Activated B cell treated with CpG ODN at 0.5 μM for 24 hours (primary cell): Measurements from ENCODE around the gene WASF2. TPM values are rescaled to one million over a fixed set of nuclear protein-coding genes. Genes with fewer than 3 reads are reported as not detected.
"Not testable (repeated sequence)": the region's sequence is repeated elsewhere in the genome, so short reads cannot be mapped to it uniquely, and the experiment has no call there.

ENCODE experiments used
- ATAC-seq: fragments of 200-7000 bp; cut with Tn5 transposase; one replicate; pipeline ENCODE4 v1.10.0; 2021; ENCODE audit warnings: low read depth, mild to moderate bottlenecking, moderate library complexity
- CTCF ChIA-PET: fragments of 350-600 bp; sonication (Branson Sonifier 250); formaldehyde crosslinking; loops from one replicate; lab custom pipeline; 2021; ENCODE audit warnings: antibody characterized with exemption; lab: Charles Lee
- POLR2A ChIA-PET: fragments of 350-600 bp; sonication (Branson Sonifier 250); formaldehyde crosslinking; loops from one replicate; lab custom pipeline; 2021; ENCODE audit warnings: antibody characterized with exemption; lab: Charles Lee
- DNase-seq: peaks from one replicate; pipeline ENCODE4 v3.0.0; 2022
- H3K27ac Mint-ChIP-seq: one replicate; pipeline ENCODE4 v1.8.0; 2020; ENCODE audit warnings: mixed read lengths
- H3K27me3 Mint-ChIP-seq: one replicate; pipeline ENCODE4 v1.8.0; 2021; ENCODE audit warnings: mixed read lengths
- H3K36me3 Mint-ChIP-seq: one replicate; pipeline ENCODE4 v1.8.0; 2021; ENCODE audit warnings: low read depth, mixed read lengths
- H3K4me1 Mint-ChIP-seq: one replicate; pipeline ENCODE4 v1.8.0; 2021; ENCODE audit warnings: mixed read lengths
- H3K4me3 Mint-ChIP-seq: one replicate; pipeline ENCODE4 v1.8.0; 2020; ENCODE audit warnings: mild to moderate bottlenecking, mixed read lengths
- H3K9me3 Mint-ChIP-seq: one replicate; pipeline ENCODE4 v1.8.0; 2020; ENCODE audit warnings: mixed read lengths
- CTCF ChIP-seq: fragments of 200-600 bp; IDR thresholded peaks from one replicate; pipeline ENCODE4 v1.8.0; 2022; ENCODE audit warnings: antibody characterized with exemption, mild to moderate bottlenecking
- intact Hi-C: fragments of 100-400 bp; cut with micrococcal nuclease; formaldehyde crosslinking; loops from one replicate; pipeline ENCODE4 v1.15.1; 2024
- total RNA-seq: library from RNA; stranded (reverse); gene quantifications from 2 replicates; pipeline ENCODE4 v1.2.3, GENCODE V29; 2022

The WASF2 gene
- total RNA-seq, 1 donor from 2014 or later, result 137 TPM

GRCh38 chr1:27504588-27505419 is 14.8 kb upstream of the WASF2 start:
- ChIA-PET CTCF (interaction anchor here (0.6 kb wide), 2 partner anchors 19 to 259 kb away, joined by 3 read pairs; no protein-coding TSS in a partner anchor), POLR2A (interaction anchor here (1.3 kb wide), 1 partner anchor 21 kb away, joined by 4 read pairs; no protein-coding TSS in a partner anchor)
- no peak overlapping the region for H3K27ac Mint-ChIP-seq
- H3K4me1 Mint-ChIP-seq, result peaks cover 2% of the 10 kb centered on the region
- no peaks in the 10 kb centered on the region for H3K36me3 Mint-ChIP-seq
- H3K9me3 Mint-ChIP-seq, result no peaks in the 10 kb centered on the region
- intact Hi-C loops, result no loop called here
- ATAC-seq, result no peak
- no peaks in the 10 kb centered on the region for H3K27me3 Mint-ChIP-seq
- TF ChIP-seq CTCF, result no peak
- no peak for DNase-seq
- H3K4me3 Mint-ChIP-seq, result no peak overlapping the region

DNA sequence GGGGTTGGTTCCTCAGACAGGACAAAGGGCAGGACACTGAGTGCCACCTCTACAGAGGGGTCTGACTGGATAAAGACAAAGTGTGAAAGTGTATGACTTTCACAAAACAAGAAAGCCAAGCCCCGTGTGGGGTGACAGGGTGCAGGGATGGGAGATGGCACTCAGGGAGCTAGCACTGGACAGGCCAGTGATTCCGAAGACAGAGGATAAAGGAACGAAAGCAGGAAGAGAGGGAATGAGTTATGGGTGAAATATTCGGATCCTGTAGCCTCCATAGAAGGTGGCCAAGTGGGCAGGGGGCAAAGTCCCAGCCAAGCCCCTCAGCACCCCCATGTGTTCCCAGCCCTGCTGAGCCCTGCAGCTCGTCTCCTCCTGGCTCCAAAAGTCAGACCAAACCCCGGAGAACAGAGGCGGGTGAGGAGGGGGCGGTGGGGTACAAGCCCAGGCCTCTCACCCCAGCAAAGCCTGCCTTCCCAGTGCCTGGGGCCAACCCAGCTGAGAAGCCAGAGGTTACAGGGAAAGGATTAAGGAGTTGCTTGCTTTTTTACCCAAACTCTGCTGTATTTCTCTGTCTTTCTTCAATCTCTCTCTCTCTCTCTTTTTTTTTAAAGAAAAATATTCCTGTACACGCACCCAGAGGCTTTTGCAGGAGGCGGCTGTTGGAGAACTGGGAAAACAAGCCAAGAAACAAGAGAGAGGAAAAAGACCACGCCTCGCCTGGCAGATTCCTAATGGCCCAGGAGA is 14.0 kb upstream of the WASF2 start:
- intact Hi-C loops, result no loop called here
- H3K27ac Mint-ChIP-seq, result no peak overlapping the region
- H3K27me3 Mint-ChIP-seq, result no peaks in the 10 kb centered on the region
- peaks cover 5% of the 10 kb centered on the region for H3K4me1 Mint-ChIP-seq
- TF ChIP-seq CTCF, result no peak
- ATAC-seq (no peak), DNase-seq (no peak)
- H3K4me3 Mint-ChIP-seq, result no peak overlapping the region
- POLR2A ChIA-PET, result no interaction called here
- CTCF ChIA-PET, result no interaction called here
- H3K9me3 Mint-ChIP-seq, result no peaks in the 10 kb centered on the region
- H3K36me3 Mint-ChIP-seq, result no peaks in the 10 kb centered on the region

- no peak for ATAC-seq
- no peaks in the 10 kb centered on the region for H3K9me3 Mint-ChIP-seq
- H3K4me1 Mint-ChIP-seq, result peaks cover 7% of the 10 kb centered on the region
Observed at GRCh38 chr1:27503033-27503432, 13.1 kb upstream of the WASF2 start.

DNA sequence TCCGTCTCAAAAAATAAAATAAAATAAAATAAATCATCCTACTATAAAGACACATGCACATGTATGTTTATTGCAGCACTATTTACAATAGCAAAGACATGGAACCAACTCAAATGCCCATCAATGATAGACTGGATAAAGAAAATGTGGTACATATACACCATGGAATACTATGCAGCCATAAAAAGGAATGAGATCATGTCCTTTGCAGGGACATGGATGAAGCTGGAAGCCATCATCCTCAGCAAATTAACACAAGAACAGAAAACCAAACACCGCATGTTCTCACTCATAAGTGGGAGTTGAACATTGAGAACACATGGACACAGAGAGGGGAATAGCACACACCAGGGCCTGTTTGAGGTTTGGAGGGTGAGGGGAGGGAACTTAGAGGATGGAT is 11.2 kb upstream of the WASF2 start:
- H3K9me3 Mint-ChIP-seq, DNase-seq, ATAC-seq, H3K4me3 Mint-ChIP-seq, POLR2A ChIA-PET, H3K27me3 Mint-ChIP-seq, CTCF ChIA-PET, H3K27ac Mint-ChIP-seq, intact Hi-C loops, H3K36me3 Mint-ChIP-seq: not testable (repeated sequence)
- H3K4me1 Mint-ChIP-seq, result peaks cover 13% of the 10 kb centered on the region

More at GRCh38 chr1:27503033-27503432, 13.1 kb upstream of the WASF2 start:
- Mint-ChIP-seq H3K36me3 (no peaks in the 10 kb centered on the region), H3K27me3 (no peaks in the 10 kb centered on the region), H3K4me3 (no peak overlapping the region), H3K27ac (no peak overlapping the region)
- no peak for TF ChIP-seq CTCF
- no peak for DNase-seq
- ChIA-PET CTCF (no interaction called here), POLR2A (no interaction called here)
- intact Hi-C loops, result no loop called here

DNA sequence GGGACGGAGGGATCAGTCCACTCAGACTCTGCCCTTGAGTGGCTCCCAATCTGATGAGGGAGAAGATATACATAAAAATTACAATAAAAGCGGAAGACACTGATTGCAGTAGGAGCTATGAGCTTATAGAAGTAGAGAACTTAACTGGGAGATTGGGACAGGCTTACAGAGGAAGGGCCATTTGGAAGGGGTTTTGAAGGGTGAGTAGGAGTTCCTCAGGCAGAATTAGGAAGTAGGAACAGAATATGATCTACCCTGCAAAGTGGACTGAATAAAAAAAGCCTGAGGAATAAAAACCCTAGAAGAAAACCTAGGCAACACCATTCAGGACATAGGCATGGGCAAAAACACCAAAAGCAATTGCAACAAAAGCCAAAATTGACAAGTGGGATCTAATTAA is 9.2 kb upstream of the WASF2 start:
- H3K4me1 Mint-ChIP-seq, result peaks cover 13% of the 10 kb centered on the region
- no peaks in the 10 kb centered on the region for H3K9me3 Mint-ChIP-seq
- POLR2A ChIA-PET, result no interaction called here
- CTCF ChIA-PET, result no interaction called here
- H3K27ac Mint-ChIP-seq, result no peak overlapping the region
- ATAC-seq (no peak), DNase-seq (no peak)
- no peaks in the 10 kb centered on the region for H3K36me3 Mint-ChIP-seq
- no peak overlapping the region for H3K4me3 Mint-ChIP-seq
- no peaks in the 10 kb centered on the region for H3K27me3 Mint-ChIP-seq
- TF ChIP-seq CTCF, result no peak
- intact Hi-C loops, result no loop called here
